ENCODE data around the gene ATAD2B. TPM values are rescaled to one million over a fixed set of nuclear protein-coding genes. Genes with fewer than 3 reads are reported as not detected.

Gene ATAD2B
- polyA plus RNA-seq, 1 of the 3 experiments (the other 2 are of a cell fraction) = 1.3 TPM

DNA sequence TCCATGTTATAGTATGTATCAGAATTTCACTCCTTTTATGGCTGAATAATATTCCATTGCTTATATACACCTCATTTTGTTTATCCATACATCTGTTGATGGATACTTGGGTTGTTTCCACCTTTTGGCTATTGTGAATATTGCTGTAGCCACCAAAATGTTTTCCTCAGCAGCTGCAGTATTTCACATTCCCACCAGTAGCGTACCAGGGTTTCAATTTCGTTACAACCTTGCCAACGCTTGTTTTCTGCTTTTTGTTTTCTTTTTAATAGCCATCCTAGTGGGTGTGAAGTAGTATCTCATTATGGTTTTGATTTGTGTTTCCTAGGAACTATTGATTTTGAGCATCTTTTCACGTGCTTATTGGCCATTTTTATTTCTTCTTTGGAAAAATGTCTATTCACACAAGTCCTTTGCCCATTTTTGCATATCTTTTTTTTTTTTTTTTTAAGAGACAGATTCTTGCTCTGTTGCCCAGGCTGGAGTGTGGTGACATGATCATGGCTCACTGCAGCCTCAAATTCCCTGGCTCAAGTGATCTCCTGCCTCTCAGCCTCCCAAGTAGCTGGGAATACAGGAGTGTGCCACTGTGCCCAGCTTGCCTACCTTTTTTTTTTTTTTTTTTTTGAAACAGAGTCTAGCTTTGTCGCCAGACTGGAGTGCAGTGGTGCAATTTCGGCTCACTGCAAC, 27.5 kb upstream of the ATAD2B start:
- ChIA-PET POLR2A (interaction anchor here (0.6 kb wide), 1 partner anchor 16 kb away, joined by 4 read pairs; no protein-coding TSS in a partner anchor), CTCF (interaction anchor here (1.4 to 1.6 kb wide), 2 partner anchors 28 to 130 kb away, joined by 4 read pairs; partner anchors contain the start of gene ATAD2B)
- Histone ChIP-seq H2AFZ (ENCODE audit: low read depth) (no peak overlapping the region), H3K9ac (no peak overlapping the region), H3K4me3 (ENCODE audit: low read depth in 2 of 2, low read length in 1 of 2) (no peak overlapping the region), H3K9me3 (no peaks in the 10 kb centered on the region), H4K20me1 (ENCODE audit: insufficient read depth) (peaks cover 3% of the 10 kb centered on the region; the same call in 1 of the 2 replicates), H3K27me3 (ENCODE audit: insufficient read depth) (no peaks in the 10 kb centered on the region), H3K79me2 (ENCODE audit: insufficient read depth) (peaks cover 72% of the 10 kb centered on the region), H3K36me3 (replicated peaks in 1 of 2; ENCODE audit: control insufficient read depth in 1 of 2, insufficient read depth in 2 of 2, low read length in 1 of 2) (peaks cover 0 to 21% of the 10 kb centered on the region in 2 experiments), H3K4me2 (no peak overlapping the region), H3F3A (replicated peaks; ENCODE audit: insufficient read depth) (peaks cover 10% of the 10 kb centered on the region), H3K4me1 (ENCODE audit: control insufficient read depth in 1 of 2, insufficient read depth in 2 of 2, low read depth in 1 of 2, low read length in 1 of 2) (0 out of 4 replicates have a peak, but pooled peaks cover 0 to 4% of the 10 kb centered on the region in 2 experiments), H3K9me2 (no peaks in the 10 kb centered on the region), H3K27ac (ENCODE audit: low read depth in 2 of 2, low read length in 1 of 2) (no peak overlapping the region)
- TF ChIP-seq ELF1 (IDR thresholded peaks at IDR 0.05) (no peak), RAD21 (IDR thresholded peaks at IDR 0.05; ENCODE audit: low read length) (no peak), SIN3A (IDR thresholded peaks at IDR 0.05; ENCODE audit: borderline replicate concordance, low read depth, low read length) (no peak), GATA2 (CRISPR knock-in tag; IDR thresholded peaks at IDR 0.05) (no peak), POLR2AphosphoS5 (IDR thresholded peaks at IDR 0.05; ENCODE audit: low read depth, low read length) (no peak), FOSL2 (IDR thresholded peaks at IDR 0.05; ENCODE audit: borderline replicate concordance, low read depth) (no peak), REST (IDR thresholded peaks at IDR 0.05; ENCODE audit: low read depth, low read length) (no peak), MXI1 (IDR thresholded peaks at IDR 0.05; ENCODE audit: low read depth, low read length) (no peak), RXRA (IDR thresholded peaks at IDR 0.05; ENCODE audit: borderline replicate concordance, low read depth) (no peak), CTCF (IDR thresholded peaks at IDR 0.05) (no peak), SMC3 (IDR thresholded peaks at IDR 0.05; ENCODE audit: low read depth, low read length) (no peak), MEF2A (IDR thresholded peaks at IDR 0.05; ENCODE audit: borderline replicate concordance, low read depth) (no peak), CHD2 (IDR thresholded peaks at IDR 0.05; ENCODE audit: low read length, partially characterized antibody) (no peak), NFIC (IDR thresholded peaks at IDR 0.05; ENCODE audit: borderline replicate concordance) (no peak)
- TF ChIP-seq, protein P1, sequence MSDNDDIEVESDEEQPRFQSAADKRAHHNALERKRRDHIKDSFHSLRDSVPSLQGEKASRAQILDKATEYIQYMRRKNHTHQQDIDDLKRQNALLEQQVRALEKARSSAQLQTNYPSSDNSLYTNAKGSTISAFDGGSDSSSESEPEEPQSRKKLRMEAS (IDR thresholded peaks at IDR 0.05; ENCODE audit: low read depth) = no peak
- no peak for DNase-seq
- 96% methylated on average over 6 of the region's 6 CpGs for WGBS (ENCODE audit: low lambda C conversion rate)
